Right hindlimb (tissue), 1 donor: Measurements from ENCODE around the gene PROM2.

Experiments
- DNase-seq: peaks from one replicate; pipeline ENCODE4 v3.0.0-alpha.2; 2018

The PROM2 gene

GRCh38 chr2:95325026-95325425 lies 50.8 kb downstream of the PROM2 start:
- no peak for DNase-seq

DNA sequence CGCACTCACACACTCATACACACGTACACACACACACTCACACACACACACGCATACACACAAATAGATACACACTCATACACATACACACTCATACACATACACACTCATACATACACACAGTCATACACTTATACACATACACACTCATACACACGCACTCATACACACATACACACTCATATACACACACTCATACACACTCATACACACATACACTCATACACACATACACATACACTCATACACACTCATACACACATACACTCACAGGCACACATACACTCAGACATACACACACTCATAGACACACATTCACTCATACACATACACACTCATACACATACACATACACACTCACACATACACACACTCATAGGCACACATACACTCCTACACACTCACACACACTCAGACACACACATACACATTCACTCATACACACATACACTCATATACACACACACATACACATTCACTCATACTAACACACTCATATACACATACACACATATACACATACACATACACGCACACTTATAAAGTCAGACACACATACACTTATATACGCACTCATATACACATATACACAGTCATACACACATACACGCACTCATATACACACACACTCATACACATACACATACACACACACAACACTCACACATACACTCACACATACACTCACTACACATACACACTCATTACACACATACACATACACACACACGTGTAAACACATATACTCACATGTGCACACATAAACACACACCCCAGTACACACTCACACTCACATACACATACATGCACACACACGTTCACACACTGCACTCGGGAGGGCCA lies 51.6 kb downstream of the PROM2 start:
- DNase-seq, result no peak

- no peak for DNase-seq
Observed at GRCh38 chr2:95326433-95327140, 52.3 kb downstream of the PROM2 start.

DNA sequence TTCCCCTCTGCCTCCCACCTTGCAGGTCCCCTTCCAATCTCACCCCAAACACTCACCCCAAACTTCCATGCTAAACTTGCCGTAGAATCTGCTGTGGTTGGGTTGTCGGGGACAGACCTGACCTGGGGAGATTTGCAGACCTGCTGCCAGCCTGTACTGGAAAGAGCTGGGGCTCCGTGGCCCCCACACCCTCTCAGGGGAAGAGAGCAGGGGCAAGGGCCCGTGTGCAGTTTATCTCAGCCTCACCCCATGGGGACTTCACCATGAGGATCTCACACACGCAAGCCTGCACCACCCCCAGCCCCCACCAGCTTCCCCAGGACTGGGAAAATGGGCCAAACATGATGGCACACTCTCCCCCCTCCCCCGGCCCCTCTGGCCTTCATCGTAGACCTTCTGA lies 53.6 kb downstream of the PROM2 start:
- no peak for DNase-seq

DNA sequence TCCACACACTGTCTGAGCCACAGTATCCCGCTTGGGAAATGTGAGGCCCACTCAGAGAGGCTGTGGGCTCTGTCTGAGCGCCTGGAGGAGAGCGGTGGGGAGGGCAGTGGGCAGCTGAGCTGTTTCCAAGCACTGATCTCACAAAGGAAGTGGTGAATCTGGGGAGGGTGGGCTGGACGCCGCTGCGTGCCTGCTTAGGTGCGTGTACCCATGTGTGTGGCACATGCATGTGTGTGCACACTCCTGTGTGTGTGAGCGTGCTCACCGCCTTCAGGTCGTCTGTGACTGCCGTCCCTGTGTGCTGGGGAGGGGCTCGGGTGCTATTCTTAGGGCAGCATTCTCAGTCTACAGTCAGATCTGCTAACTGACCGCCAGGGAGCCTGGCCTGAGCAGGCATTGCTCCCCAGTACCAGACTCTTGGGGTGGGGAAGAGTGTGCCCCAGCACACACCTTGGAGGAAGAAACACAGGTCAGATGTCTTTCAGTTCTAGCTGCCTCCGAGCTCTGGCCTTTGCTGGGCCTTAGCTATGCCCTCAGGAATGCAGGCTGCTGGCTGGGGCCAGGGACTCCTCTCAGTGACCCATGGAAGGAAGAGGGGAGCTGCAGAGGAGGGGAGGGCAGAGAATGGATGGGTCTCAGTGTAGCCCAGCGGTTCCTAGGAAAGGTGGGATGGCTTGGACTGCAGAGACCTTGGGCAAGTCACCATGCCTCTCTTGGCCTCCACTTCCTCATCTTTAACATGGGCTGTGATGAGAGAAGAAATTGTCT lies 54.3 kb downstream of the PROM2 start:
- DNase-seq, result no peak

- no peak for DNase-seq
Observed at GRCh38 chr2:95329401-95329800, 55.2 kb downstream of the PROM2 start.

- no peak for DNase-seq
Observed at GRCh38 chr2:95329891-95330793, 55.9 kb downstream of the PROM2 start.

- no peak for DNase-seq
Observed at GRCh38 chr2:95330794-95331338, 56.6 kb downstream of the PROM2 start.

GRCh38 chr2:95331606-95332005 lies 57.4 kb downstream of the PROM2 start:
- no peak for DNase-seq

DNA sequence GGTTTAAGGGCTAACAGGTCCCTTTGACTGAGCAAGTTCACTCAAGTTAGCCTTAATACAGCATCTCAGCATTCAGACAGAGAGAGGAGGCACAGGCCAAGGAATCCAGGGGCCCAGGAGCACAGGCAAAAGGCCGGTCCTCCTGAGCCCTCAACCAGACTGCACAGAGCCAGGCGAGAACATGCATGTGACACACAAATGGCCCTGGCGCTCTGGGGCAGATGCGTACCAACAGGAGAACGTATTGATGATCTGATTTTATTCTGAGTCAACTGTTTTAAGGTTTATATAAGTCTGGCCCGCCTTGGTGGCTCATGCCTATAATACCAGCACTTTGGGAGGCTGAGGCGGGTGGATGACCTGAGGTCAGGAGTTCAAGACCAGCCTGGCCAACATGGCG lies 57.8 kb downstream of the PROM2 start:
- no peak for DNase-seq

DNA sequence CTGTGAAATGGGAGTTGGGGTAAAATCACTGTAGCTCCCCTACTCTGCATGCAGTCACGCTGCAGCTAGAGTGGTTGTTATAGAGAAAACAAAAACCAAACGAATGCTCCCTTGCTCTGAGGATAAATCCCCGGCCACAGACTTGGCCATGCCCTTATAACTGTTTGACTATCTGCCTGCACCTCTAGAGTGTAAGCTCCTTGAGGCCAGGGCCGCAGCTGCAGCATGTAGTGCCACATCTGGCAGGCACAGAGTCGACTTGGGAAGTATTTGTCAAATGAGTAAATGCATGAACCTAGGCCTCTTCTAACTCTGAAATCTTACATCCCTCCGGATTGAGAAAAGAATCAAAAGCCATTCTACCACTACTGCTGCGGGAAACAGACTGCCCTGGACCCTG lies 58.8 kb downstream of the PROM2 start:
- DNase-seq, result no peak

DNA sequence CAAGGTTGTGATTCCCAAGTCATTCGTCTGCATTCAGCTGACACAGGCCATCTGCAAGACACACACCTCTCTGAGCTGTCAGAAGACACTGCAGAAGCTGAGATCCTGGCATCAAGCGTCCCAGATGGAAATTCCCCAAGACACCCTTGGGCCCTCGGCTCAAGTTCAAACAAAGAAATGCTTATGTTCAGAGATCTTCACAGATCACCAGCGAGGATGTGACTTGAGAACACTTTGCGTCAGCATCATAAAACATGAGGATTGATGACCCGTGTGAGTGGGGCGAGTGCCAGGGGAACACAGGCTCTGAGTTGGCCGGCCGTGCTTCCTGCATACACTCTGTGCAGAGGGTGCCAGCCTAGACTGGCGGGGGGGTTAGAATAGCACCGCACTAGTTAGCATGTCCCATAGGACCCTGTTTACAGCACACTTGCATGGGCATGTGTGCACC lies 59.7 kb downstream of the PROM2 start:
- DNase-seq, result no peak

DNA sequence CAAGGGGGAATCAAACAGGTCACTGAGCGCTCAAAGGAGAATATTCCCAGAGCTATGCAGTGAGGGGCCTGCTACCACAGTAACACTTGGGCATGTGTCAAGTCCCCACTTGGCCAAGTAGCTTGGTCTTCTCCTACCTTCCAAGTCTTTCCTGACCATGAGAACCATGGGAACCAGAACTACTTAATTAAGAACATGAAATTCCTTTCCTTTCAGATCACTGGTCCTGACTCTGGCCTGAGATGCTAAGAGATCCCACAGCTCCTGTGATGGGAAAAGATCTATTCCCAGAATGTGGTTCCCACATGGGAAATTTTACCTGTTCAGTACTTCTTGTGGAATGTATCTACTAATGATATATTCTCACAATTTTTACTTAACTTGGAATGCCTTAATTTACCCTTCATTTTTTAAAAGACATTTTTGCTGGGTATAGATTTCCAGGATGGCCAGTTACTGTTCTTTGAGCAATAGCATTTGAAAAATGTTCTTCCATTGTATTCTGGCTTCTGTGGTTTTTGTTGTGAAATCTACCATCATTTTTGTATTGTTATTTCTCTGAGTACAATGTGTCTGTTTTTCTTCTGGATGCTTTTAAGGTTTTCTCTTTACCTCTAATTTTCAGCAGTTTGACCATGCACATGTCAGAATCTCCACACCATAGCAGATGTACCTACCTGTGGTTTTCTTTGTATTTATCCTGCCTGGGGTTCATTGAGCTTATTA lies 60.8 kb downstream of the PROM2 start:
- DNase-seq, result no peak

DNA sequence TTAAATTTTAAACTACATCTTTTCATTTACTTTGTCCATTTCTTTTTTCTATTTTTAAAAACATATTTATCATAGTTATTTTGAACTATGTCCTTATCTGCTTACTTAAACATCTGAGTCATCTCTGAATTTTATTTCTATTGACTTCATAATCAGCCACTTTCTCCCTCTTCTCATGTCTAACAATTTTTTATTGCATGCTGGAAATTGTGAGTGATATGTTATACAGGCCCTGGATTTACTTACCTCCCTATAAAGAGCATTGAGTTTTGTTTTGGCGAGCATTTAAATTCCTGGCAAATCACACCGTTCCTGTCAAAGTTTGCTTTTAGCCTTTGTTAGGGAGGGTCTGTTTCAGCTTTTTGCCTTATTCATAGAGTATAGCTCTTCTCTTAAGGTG lies 62.2 kb downstream of the PROM2 start:
- no peak for DNase-seq

DNA sequence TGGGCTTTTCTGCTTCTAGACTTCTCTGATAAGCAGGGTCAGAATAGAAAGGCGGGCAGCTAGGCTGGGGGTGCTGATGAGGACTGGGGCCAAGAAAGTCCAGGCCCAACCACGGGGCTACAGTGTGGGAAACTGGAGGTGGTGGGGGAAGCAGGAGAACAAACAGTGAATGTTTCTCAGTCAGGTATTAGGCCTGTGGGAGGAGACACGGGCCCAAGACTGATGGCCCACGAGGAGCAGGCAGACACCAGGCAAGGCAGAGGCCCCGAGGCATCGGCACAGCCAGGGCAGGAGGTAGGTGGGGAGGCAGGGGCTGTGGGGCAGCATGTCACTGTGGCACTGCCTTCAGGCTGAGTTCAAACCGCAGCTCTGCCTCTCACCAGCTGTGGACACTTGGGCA lies 63.6 kb downstream of the PROM2 start:
- DNase-seq, result no peak
